ENCODE data around the gene S100A16. TPM values are rescaled to one million over a fixed set of nuclear protein-coding genes. Genes with fewer than 3 reads are reported as not detected.

S100A16 gene
- total and polyA plus RNA-seq, 9 of the 15 experiments (the other 6 are each of a cell fraction or from before 2014, with no cell fraction given): 1.6 to 6.9 (median 4.3) TPM

DNA sequence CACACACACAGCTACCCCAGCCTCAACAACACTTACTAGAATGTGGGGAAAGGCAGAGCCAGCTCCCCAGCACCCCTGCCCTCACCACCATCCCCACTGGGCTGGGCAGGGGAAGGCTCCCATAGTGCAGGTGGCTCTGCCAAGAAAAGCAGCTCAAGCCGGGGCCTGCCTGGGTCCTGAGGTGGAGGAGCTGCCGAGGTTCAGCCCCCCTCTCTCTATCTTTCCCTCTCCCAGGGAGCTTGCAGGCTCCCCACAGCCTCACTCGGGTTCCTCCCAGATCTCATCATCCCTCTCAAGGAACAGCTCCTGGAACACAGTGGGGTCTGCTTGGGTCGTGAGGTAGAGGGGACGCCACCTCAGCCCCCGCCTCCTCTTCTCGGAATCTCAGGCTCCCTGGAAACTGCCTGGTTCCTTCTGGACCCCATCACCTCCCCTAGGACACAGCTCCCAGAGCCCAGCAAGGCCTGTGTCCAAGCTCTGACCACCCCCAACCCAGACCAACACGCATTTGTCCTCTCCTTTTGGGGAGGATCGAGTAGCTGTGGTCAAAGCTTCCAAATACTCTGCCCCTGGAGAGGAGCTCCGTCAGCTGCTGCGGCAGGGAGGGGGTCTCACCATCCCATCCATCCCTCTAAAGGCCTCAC is 704 bp downstream of the S100A16 start (continued):
- TF ChIP-seq, protein P1, sequence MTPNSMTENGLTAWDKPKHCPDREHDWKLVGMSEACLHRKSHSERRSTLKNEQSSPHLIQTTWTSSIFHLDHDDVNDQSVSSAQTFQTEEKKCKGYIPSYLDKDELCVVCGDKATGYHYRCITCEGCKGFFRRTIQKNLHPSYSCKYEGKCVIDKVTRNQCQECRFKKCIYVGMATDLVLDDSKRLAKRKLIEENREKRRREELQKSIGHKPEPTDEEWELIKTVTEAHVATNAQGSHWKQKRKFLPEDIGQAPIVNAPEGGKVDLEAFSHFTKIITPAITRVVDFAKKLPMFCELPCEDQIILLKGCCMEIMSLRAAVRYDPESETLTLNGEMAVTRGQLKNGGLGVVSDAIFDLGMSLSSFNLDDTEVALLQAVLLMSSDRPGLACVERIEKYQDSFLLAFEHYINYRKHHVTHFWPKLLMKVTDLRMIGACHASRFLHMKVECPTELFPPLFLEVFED (CRISPR knock-in tag; conservative IDR thresholded peaks at IDR 0.05): no peak
- TF ChIP-seq U2AF2 (optimal IDR thresholded peaks at IDR 0.05; ENCODE audit: low read depth, low read length) (no peak), GATAD2B (IDR thresholded peaks at IDR 0.05; ENCODE audit: borderline replicate concordance) (no peak), HOMEZ (CRISPR knock-in tag; IDR thresholded peaks at IDR 0.05) (no peak), HDAC2 (IDR thresholded peaks at IDR 0.05) (no peak), ZNF384 (IDR thresholded peaks at IDR 0.05; ENCODE audit: low read depth, low read length) (no peak)

- TF ChIP-seq ZNF174 (CRISPR knock-in tag; IDR thresholded peaks at IDR 0.05) (no peak), ZNF316 (IDR thresholded peaks at IDR 0.05) (peak; percentile 54), SNIP1 (IDR thresholded peaks at IDR 0.05; ENCODE audit: low read depth) (no peak), SP1 (CRISPR knock-in tag; IDR thresholded peaks at IDR 0.05) (no peak), DMBX1 (CRISPR knock-in tag; IDR thresholded peaks at IDR 0.05; ENCODE audit: borderline replicate concordance) (no peak), ZNF24 (IDR thresholded peaks at IDR 0.05) (peak; percentile 95), TAL1 (IDR thresholded peaks at IDR 0.05) (no peak), C11orf30 (IDR thresholded peaks at IDR 0.05; ENCODE audit: low read depth) (peak; percentile 29; the same call in 1 of the 2 replicates), NFE2 (IDR thresholded peaks at IDR 0.05; ENCODE audit: low read depth) (0 out of 2 replicates have a peak, but pooled peaks have one; percentile 6)
- Histone ChIP-seq H3K36me3 (ENCODE audit: control insufficient read depth, insufficient read depth, low read length) (no peaks in the 10 kb centered on the region), H4K20me1 (replicated peaks; ENCODE audit: control insufficient read depth, insufficient read depth, low read length) (no peaks in the 10 kb centered on the region), H3K27me3 (ENCODE audit: control insufficient read depth in 2 of 2, insufficient read depth in 2 of 2, low read length in 2 of 2) (no peaks in the 10 kb centered on the region), H3K4me3 (no peak overlapping the region), H3K79me2 (ENCODE audit: control insufficient read depth, insufficient read depth, low read length) (no peaks in the 10 kb centered on the region), H3K4me1 (replicated peaks in 1 of 2; ENCODE audit: control insufficient read depth in 2 of 2, insufficient read depth in 2 of 2, low read length in 2 of 2) (peaks cover 36 to 55% of the 10 kb centered on the region in 2 experiments), H3K4me2 (ENCODE audit: insufficient read depth, low read length) (no peak overlapping the region), H3K9me1 (ENCODE audit: control insufficient read depth, insufficient read depth, low read length) (peaks cover 6% of the 10 kb centered on the region), H3K9me3 (replicated peaks; ENCODE audit: control insufficient read depth, insufficient read depth, low read depth, low read length) (no peaks in the 10 kb centered on the region), H3K27ac (ENCODE audit: extremely low read depth, low read depth, low read length) (no peak overlapping the region), H2AFZ (ENCODE audit: low read depth, low read length) (no peak overlapping the region), H3K9ac (ENCODE audit: insufficient read depth in 1 of 2, low read depth in 2 of 2, low read length in 2 of 2) (no peak overlapping the region)
- BruUV-seq (replicated peaks): no TSS peak
- in situ Hi-C loops (cut with MboI): no loop called here
- WGBS (ENCODE audit: insufficient coverage, low coverage, missing lambda C conversion rate): 67% methylated on average over 1 of the region's 1 CpG
- ChIA-PET CTCF (ENCODE audit: low intra/inter-chr PET ratio) (no interaction called here), POLR2A (interaction anchor here (0.7 to 4.1 kb wide), 5 partner anchors 8 to 24 kb away, joined by 3 to 23 read pairs (median 4); partner anchors contain the start of genes S100A1 and S100A13)
- DNase-seq (ENCODE audit: extremely low read depth in 1 of 4, low spot score in 3 of 4) (no peak), ATAC-seq (no peak), FAIRE-seq (no peak)
- intact Hi-C loops (cut with micrococcal nuclease): no loop called here
Observed at GRCh38 chr1:153611356-153611755, 1.6 kb downstream of the S100A16 start.

Data from K562 (cell line).